ENCODE measurements around the gene IFI6. TPM values are rescaled to one million over a fixed set of nuclear protein-coding genes. Genes with fewer than 3 reads are reported as not detected.

Gene IFI6
- total and polyA plus RNA-seq, 2 of the 8 experiments (the other 6 are each of a cell fraction or from before 2014, with no cell fraction given): 6.1 to 13.2 TPM

GRCh38 chr1:27710574-27710973 lies 38.6 kb upstream of the IFI6 start:
- no peak overlapping the region for H4K5ac ChIP-seq (ENCODE audit: insufficient read length, low read depth, low read length)
- H3K23ac ChIP-seq (ENCODE audit: insufficient read length): no peak overlapping the region
- H4K91ac ChIP-seq (replicated peaks; ENCODE audit: insufficient read length, low read length): no peak overlapping the region
- peaks cover 0 to 6% (median 1%) of the 10 kb centered on the region in 4 experiments; a peak in 1 of 7 replicates for H3K4me1 ChIP-seq (replicated peaks in 1 of 4; ENCODE audit: control insufficient read depth in 3 of 4, insufficient read depth in 4 of 4, low read length in 3 of 4)
- 94% methylated on average over 2 of the region's 2 CpGs; no CpG with 5 or more reads in 1 of the 2 experiments for WGBS, 2 experiments (ENCODE audit: extremely low coverage in 1 of 2, insufficient coverage in 1 of 2, insufficient read length in 1 of 2, insufficient replicate concordance in 2 of 2, low coverage in 1 of 2, low lambda C conversion rate in 2 of 2, missing lambda C conversion rate in 1 of 2)
- no peak overlapping the region for H2AFZ ChIP-seq (ENCODE audit: low read length)
- H3K9me3 ChIP-seq (ENCODE audit: insufficient read depth in 2 of 2, low read depth in 1 of 2, low read length in 1 of 2): no peaks in the 10 kb centered on the region
- H3K79me1 ChIP-seq (ENCODE audit: low read depth, low read length): no peaks in the 10 kb centered on the region
- TF ChIP-seq TAF1 (IDR thresholded peaks at IDR 0.05; ENCODE audit: low read depth, low read length): no peak
- no peak overlapping the region for H3K9ac ChIP-seq (replicated peaks in 1 of 4; ENCODE audit: extremely low read depth in 1 of 4, low read depth in 3 of 4, low read length in 3 of 4)
- POLR2A ChIA-PET (ENCODE audit: partially characterized antibody): interaction anchor here (1.1 kb wide), 1 partner anchor 12 kb away, joined by 3 read pairs; no protein-coding TSS in a partner anchor
- no peak overlapping the region for H3K4me2 ChIP-seq (ENCODE audit: insufficient read depth in 1 of 2, low read depth in 2 of 2, low read length in 2 of 2)
- H2BK20ac ChIP-seq (ENCODE audit: low read length): no peak overlapping the region
- H2BK5ac ChIP-seq (ENCODE audit: low read depth, low read length): no peak overlapping the region
- no peak overlapping the region for H2BK12ac ChIP-seq (ENCODE audit: low read depth, low read length)
- no peak overlapping the region for H3K18ac ChIP-seq (ENCODE audit: extremely low read depth, low read length)
- CTCF ChIA-PET (ENCODE audit: partially characterized antibody): interaction anchor here (0.6 to 2.2 kb wide), 2 partner anchors 11 to 19 kb away, joined by 3 to 5 read pairs; no protein-coding TSS in a partner anchor
- no peaks in the 10 kb centered on the region for H4K20me1 ChIP-seq (replicated peaks in 1 of 2; ENCODE audit: control insufficient read depth in 1 of 2, insufficient read depth in 2 of 2, low read length in 2 of 2)
- no peak overlapping the region for H3K27ac ChIP-seq (ENCODE audit: low read depth, low read length)
- no peaks in the 10 kb centered on the region for H3K27me3 ChIP-seq (replicated peaks in 1 of 4; ENCODE audit: control insufficient read depth in 3 of 4, extremely low read depth in 1 of 4, insufficient read depth in 3 of 4, low read length in 3 of 4)
- no peaks in the 10 kb centered on the region for H3K23me2 ChIP-seq (ENCODE audit: low read depth, low read length)
- no peak overlapping the region for H2BK15ac ChIP-seq (ENCODE audit: low read length)
- H3K36me3 ChIP-seq (ENCODE audit: control insufficient read depth in 2 of 4, insufficient read depth in 4 of 4, low read length in 3 of 4): no peaks in the 10 kb centered on the region
- no peak overlapping the region for H3K56ac ChIP-seq (replicated peaks; ENCODE audit: insufficient read length, low read depth, low read length)
- DNase-seq (ENCODE audit: low read depth in 1 of 2, low spot score in 2 of 2): no peak
- H3K4ac ChIP-seq (replicated peaks; ENCODE audit: insufficient read length, low read depth, low read length): no peak overlapping the region
- FAIRE-seq: no peak
- no peak overlapping the region for H2AK5ac ChIP-seq (ENCODE audit: low read depth, low read length)
- no peak overlapping the region for H3K14ac ChIP-seq (ENCODE audit: insufficient read length)
- no peak overlapping the region for H3K4me3 ChIP-seq (ENCODE audit: extremely low read depth in 1 of 4, insufficient read depth in 2 of 4, low read depth in 3 of 4, low read length in 4 of 4)
- no peak overlapping the region for H4K8ac ChIP-seq (ENCODE audit: extremely low read depth, insufficient read depth, low read length)
- no peaks in the 10 kb centered on the region for H3K79me2 ChIP-seq (ENCODE audit: control insufficient read depth in 1 of 2, insufficient read depth in 2 of 2, low read length in 2 of 2)
- H2BK120ac ChIP-seq (replicated peaks; ENCODE audit: low read depth, low read length): no peak overlapping the region

All from H1 (cell line).